Stimulated activated CD8-positive, alpha-beta memory T cell treated with anti-CD3 and anti-CD28 coated beads, Interleukin-15, amount 100 ng/mL, for 1 hour (primary cell): ENCODE data around the gene LPP.

ENCODE experiments used
- DNase-seq: peaks from one replicate; pipeline ENCODE4 v3.0.0-alpha.2; 2020; ENCODE audit warnings: low read depth

The LPP gene

GRCh38 chr3:188518416-188518815 lies 364.5 kb downstream of the LPP start:
- DNase-seq: no peak

GRCh38 chr3:188518835-188519452 lies 365.0 kb downstream of the LPP start:
- DNase-seq: no peak

- no peak for DNase-seq
These were observed 366.5 kb downstream of the LPP start for GRCh38 chr3:188520466-188520865.

- DNase-seq: no peak
These were observed 368.2 kb downstream of the LPP start for GRCh38 chr3:188522115-188522514.

GRCh38 chr3:188523291-188523690 lies 369.3 kb downstream of the LPP start:
- DNase-seq: no peak

GRCh38 chr3:188524052-188524451 lies 370.1 kb downstream of the LPP start:
- no peak for DNase-seq

- no peak for DNase-seq
These were observed 372.1 kb downstream of the LPP start for GRCh38 chr3:188526057-188526456.

GRCh38 chr3:188527389-188527788 lies 373.4 kb downstream of the LPP start:
- DNase-seq: no peak

- DNase-seq: no peak
These were observed 374.4 kb downstream of the LPP start for GRCh38 chr3:188528396-188528795.

- no peak for DNase-seq
These were observed 375.3 kb downstream of the LPP start for GRCh38 chr3:188529228-188529627.

- no peak for DNase-seq
These were observed 376.3 kb downstream of the LPP start for GRCh38 chr3:188530226-188530625.

GRCh38 chr3:188531210-188531609 lies 377.3 kb downstream of the LPP start:
- no peak for DNase-seq

GRCh38 chr3:188533172-188533571 lies 379.2 kb downstream of the LPP start:
- DNase-seq: no peak

- DNase-seq: no peak
These were observed 379.8 kb downstream of the LPP start for GRCh38 chr3:188533612-188534357.

- no peak for DNase-seq
These were observed 380.7 kb downstream of the LPP start for GRCh38 chr3:188534633-188535032.

- no peak for DNase-seq
These were observed 383.6 kb downstream of the LPP start for GRCh38 chr3:188537606-188538005.

GRCh38 chr3:188539037-188539436 lies 385.1 kb downstream of the LPP start:
- no peak for DNase-seq

- no peak for DNase-seq
These were observed 385.8 kb downstream of the LPP start for GRCh38 chr3:188539631-188540194.

GRCh38 chr3:188542196-188542595 lies 388.2 kb downstream of the LPP start:
- DNase-seq: no peak

- DNase-seq: no peak
These were observed 390.1 kb downstream of the LPP start for GRCh38 chr3:188544012-188544411.

GRCh38 chr3:188546835-188547670 lies 393.1 kb downstream of the LPP start:
- no peak for DNase-seq

- DNase-seq: no peak
These were observed 399.6 kb downstream of the LPP start for GRCh38 chr3:188553569-188553968.

- DNase-seq: no peak
These were observed 400.4 kb downstream of the LPP start for GRCh38 chr3:188554404-188554803.
